22Rv1 (cell line): Measurements from ENCODE around the gene ZNF516.
A peak's percentile ranks its signal among the peaks of the same experiment; 100 is the strongest.
"Not testable (repeated sequence)": the region's sequence is repeated elsewhere in the genome, so short reads cannot be mapped to it uniquely, and the experiment has no call there.

ENCODE experiments used
- H3K27ac ChIP-seq: fragments of 450-650 bp; 2 replicates; pipeline ENCODE4 v1.5.1; 2017
- CTCF ChIP-seq: fragments of 450-650 bp; IDR thresholded peaks from 2 replicates; pipeline ENCODE4 v1.5.1; 2017; ENCODE audit warnings: mild to moderate bottlenecking
- ZFX ChIP-seq: fragments of 450-650 bp; IDR thresholded peaks from 2 replicates; pipeline ENCODE4 v1.6.1; 2017; ENCODE audit warnings: antibody characterized with exemption, borderline replicate concordance

ZNF516 gene

GRCh38 chr18:76475450-76476194 is 19.4 kb downstream of the ZNF516 start:
- TF ChIP-seq ZFX (no peak), CTCF (0 out of 2 replicates have a peak, but pooled peaks have one; percentile 19)
- no peak overlapping the region for H3K27ac ChIP-seq

GRCh38 chr18:76474824-76475223 is 20.2 kb downstream of the ZNF516 start:
- no peak for TF ChIP-seq CTCF
- TF ChIP-seq ZFX, result no peak
- H3K27ac ChIP-seq, result no peak overlapping the region

- not testable (repeated sequence) for H3K27ac ChIP-seq
Measured at GRCh38 chr18:76473521-76473920, 21.5 kb downstream of the ZNF516 start.

- TF ChIP-seq CTCF, result no peak
Measured at GRCh38 chr18:76472829-76473228, 22.2 kb downstream of the ZNF516 start.

GRCh38 chr18:76471593-76471992 is 23.4 kb downstream of the ZNF516 start:
- no peak overlapping the region for H3K27ac ChIP-seq
- TF ChIP-seq CTCF (no peak), ZFX (no peak)

More at GRCh38 chr18:76472829-76473228, 22.2 kb downstream of the ZNF516 start:
- H3K27ac ChIP-seq, result no peak overlapping the region

GRCh38 chr18:76468345-76469304 is 26.4 kb downstream of the ZNF516 start:
- TF ChIP-seq CTCF (no peak), ZFX (no peak)

GRCh38 chr18:76467371-76468190 is 27.5 kb downstream of the ZNF516 start:
- H3K27ac ChIP-seq, result no peak overlapping the region
- TF ChIP-seq CTCF (no peak), ZFX (no peak)

More at GRCh38 chr18:76468345-76469304, 26.4 kb downstream of the ZNF516 start:
- no peak overlapping the region for H3K27ac ChIP-seq
